SW 1271 (cell line): Measurements from ENCODE around the gene SLC1A4.
"Not testable (repeated sequence)": the region's sequence is repeated elsewhere in the genome, so short reads cannot be mapped to it uniquely, and the experiment has no call there.

ENCODE experiments used
- DNase-seq, 2 experiments: peaks; one replicate each; lab custom pipeline; 2025; lab: John Stamatoyannopoulos, UW

SLC1A4 gene

GRCh38 chr2:65026704-65027464 is 37.7 kb downstream of the SLC1A4 start:
- DNase-seq: no peak

- no peak for DNase-seq
Measured at GRCh38 chr2:65027616-65028244, 38.5 kb downstream of the SLC1A4 start.

GRCh38 chr2:65030476-65031332 is 41.5 kb downstream of the SLC1A4 start:
- no peak for DNase-seq

DNA sequence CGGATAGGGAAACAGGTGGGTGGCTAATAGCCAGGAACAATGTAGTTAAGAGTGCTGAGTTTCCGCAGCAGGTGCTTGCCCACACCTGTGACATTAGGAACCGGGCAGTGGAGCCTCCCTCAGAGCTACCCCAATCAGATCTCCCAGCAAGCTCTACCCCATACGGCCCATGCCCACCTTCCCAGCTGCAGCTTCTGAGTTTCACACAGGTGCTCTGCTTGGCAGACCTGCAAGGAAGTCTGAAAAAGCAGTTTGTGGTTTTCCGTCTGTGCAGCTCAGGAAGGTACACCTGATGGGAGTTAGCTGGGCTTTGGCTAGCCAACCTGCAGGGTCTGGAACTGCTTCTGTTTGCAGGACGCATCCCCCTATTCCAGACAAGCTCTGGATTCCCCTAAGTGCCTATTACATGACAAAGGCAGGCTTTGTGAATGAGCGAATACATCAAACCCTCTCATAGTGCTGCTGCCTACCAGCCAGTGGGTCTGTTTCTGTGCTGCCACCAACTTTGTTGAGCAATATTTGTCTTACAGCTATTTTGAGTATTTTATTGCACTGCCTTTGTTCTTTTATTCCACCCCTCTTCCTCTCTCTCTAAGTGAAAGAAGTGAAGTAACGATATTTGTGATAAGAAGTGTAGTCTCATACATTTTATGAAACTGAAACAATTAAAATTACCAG is 42.3 kb downstream of the SLC1A4 start:
- no peak for DNase-seq

DNA sequence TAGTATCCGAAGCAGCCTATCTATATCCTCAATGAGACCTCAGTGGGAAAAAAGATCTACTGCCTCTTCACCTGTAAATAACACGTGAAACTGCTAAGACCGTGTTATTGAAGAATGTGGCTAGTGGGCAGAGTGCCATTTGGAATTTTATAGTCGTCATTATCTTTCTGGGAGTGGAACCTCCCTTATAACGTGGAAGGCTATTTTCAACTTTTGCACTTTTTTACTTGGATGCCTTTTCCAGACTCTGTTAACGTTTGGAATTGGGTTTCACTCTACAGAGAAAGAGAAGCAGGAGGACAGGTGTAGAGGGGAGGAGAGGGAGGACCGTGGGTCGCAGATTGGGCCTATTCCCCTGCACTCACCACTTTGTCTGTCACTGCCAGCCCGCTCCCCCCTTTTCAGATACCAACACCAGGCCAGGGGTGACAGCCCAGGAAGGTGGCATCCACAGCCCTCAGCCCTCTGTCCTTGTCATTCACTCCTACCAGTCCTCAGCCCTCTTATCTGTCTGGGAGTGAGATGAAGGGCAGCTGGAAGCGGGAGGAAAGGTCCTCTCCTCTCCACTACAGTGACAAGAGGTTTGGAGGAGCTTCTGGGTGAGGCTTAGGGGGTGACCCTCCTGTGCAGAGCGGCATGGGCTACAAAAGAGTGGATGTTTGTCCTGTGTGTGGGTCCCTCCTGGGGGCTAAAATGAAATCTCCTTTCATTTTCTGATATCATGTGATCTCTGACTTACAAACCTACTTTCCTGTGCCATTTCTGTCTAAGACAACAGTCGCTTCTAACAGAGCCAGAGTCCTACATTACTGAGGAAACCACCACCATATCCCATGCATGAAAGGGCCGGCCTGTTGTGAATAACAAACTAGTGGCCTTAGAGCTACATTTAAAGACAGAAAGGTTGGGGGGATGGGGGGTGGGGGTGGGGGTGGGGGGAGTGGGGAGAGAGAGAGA is 43.1 kb downstream of the SLC1A4 start:
- DNase-seq: no peak

DNA sequence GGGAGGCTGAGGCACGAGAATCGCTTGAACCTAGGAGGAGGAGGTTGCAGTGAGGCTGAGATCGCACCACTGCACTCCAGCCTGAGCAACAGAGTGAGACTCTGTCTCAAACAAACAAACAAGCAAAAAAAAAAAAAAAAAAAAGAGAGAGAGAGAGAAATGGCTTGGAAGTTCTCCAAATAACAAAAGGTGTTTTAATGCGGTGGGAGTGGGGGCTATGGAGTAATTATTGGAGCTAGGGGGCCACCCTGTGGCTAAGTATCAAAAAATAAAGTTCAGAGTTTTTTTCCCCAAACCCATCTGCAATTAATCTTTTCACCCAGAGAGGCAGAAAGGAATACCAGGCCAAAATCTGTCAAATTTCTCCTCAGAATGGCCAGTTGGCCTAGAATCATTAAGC is 44.0 kb downstream of the SLC1A4 start:
- peak in 1 of 2 experiments; percentile 18 for DNase-seq

- DNase-seq: not testable (repeated sequence)
Measured at GRCh38 chr2:65033667-65034066, 44.5 kb downstream of the SLC1A4 start.

GRCh38 chr2:65035351-65035943 is 46.2 kb downstream of the SLC1A4 start:
- no peak for DNase-seq

GRCh38 chr2:65037178-65037577 is 48.0 kb downstream of the SLC1A4 start:
- DNase-seq: no peak

DNA sequence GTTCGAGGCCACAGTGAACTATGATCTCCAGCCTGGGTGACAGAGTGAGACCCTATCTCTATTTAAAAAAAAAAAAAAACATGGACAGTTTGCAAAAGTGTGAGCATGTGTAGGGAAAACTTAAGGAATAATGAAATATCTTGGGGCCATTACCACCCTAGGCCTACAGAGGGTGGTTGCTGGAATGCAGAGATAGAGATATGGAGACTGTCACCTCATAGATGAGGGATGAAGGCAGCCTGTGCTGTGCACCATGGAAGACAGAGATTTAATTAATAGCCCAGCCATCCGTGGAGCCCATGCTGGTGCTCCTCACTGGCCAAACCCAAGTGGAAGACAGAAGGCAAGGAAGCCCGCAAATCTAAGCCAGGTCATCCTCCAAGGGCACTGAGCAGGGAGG is 50.4 kb downstream of the SLC1A4 start:
- no peak for DNase-seq

- peak in 1 of 2 experiments; percentile 77 for DNase-seq
Measured at GRCh38 chr2:65040400-65041261, 51.4 kb downstream of the SLC1A4 start.

- DNase-seq: no peak
Measured at GRCh38 chr2:65043001-65043400, 53.8 kb downstream of the SLC1A4 start.

DNA sequence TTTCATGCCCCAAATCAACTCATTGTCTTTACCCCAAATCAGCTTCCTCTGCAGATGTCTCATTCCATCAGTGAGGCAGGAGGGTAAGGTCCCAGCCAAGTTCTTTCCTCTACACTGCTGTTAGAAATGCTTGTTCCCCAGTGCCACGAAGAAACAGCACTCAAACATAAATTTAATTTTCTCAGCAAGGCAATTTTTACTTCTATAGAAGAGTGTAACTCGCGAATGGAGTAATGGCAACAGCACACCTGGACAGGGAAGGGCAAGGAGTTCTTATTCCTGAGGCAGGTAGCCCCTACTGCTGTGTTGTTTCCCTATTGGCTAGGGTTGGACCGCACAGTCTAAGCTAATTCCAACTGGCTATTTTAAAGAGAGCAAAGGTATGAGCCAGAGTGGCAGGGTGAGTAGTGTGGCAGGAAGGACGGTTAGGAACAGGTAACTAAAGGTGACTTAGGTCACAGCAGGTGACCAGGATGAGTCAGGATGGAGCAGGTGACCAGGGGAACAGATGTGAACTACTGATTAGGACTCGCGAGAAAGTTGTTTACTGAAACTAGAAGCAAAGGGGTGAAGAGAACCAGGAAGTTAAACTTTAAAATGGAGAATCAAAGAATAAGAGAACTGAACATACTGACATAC is 55.0 kb downstream of the SLC1A4 start:
- no peak for DNase-seq

DNA sequence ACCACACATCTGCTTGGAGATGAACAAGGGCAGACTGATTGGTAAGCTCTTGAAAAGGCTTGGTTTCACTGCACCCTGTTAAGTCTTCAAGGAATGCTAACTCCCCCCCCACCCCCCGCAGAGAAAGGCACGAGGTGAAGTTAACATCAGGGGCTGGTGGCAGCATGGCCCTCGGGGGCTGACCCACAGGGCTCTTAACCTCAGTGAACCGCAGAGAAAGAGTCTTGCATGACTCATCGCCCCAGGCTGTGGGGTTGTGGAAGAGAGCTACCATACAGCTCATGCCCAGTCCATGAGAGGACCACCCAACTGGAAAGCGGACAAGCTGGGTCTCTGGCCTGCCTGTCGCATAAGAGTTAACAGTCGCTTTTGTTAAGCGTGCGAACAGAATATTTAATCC is 56.5 kb downstream of the SLC1A4 start:
- no peak for DNase-seq

DNA sequence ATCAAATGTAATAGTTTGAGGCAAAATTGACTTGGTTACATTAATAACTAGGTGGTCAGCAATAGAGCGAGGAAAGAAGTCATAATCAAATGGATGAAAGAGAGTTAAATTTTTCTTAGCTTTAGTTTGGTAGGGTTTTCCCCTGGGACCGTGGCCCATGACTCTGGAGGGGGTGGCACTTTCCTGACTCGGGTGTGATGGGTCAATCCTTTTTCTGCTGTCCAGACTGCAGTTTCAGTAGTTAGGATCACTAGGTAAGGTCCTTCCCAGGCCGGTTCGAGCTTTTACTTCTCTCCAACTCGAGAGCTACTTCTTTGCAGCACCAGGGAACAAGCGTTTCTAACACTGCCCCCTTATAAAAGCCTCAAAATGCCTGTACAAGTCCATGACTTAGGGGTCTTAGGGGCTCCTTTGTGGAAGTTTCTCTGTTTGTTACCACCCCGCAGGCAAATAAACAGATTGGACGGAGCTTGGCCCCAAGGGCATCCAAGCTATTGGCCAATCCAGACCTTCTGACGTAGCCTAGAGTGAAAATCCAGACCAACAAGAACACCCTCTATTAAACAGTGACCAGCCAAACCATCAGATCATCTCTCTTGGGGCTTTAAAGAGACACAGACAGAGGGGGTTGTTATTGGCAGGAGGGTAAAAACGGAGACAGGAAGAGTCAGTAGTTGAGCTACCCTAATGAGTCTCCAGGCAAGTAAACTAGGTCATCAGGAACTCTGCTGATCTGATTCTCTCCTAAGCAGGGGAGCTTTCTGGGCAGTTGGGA is 57.6 kb downstream of the SLC1A4 start:
- no peak for DNase-seq

DNA sequence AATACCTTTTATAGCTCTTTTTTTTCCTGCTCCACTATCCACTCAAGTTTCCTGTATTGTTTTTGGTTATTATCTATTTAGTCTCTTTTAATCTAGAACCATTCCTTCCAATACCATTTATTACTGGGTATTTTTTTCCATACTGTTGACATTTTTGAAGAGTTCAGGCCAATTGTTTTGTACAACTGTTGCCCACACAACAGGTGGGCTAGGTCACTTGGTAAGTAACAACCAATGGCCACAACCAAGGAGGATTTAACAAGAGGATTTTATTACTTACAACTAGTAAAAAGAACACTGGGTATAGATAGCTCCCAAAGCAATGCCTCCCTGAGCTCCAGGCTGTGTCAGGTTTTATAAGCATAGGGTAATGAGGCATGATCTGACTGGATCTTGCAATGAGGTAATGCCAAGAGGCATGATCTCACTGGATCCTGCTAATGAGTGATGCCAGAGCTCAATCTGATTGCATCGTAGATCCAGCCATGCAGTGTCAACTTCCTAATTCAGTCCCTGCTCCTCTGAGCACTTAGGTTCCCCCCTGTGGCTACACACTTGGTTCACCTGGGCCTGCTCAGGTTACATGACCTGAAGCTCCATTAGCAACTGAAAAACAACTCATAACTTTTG is 59.9 kb downstream of the SLC1A4 start:
- DNase-seq: no peak

DNA sequence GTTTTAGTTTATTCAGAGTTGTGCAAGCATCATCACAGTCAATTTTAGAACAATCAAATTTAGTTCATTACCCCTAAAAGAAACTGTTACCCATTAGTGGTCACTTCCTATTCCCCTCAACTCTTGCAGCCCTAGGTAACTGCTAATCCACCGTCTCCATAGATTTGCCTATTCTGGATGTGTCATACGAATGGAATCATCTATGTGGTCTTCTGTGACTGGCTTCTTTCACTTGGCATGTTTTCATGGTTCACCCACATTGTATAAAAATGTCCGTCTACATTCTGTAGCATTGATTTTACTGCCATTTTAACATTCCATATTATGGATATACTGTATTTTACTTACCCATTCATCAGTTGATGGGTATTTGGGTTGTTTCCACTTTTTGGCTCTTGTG is 61.7 kb downstream of the SLC1A4 start:
- no peak for DNase-seq

GRCh38 chr2:65053199-65053598 is 64.0 kb downstream of the SLC1A4 start:
- no peak for DNase-seq
